Fibroblast of the aortic adventitia (primary cell): ENCODE data around the gene MPC2. TPM values are rescaled to one million over a fixed set of nuclear protein-coding genes. Genes with fewer than 3 reads are reported as not detected.

Experiments used
- DNase-seq: peaks from one replicate; pipeline ENCODE4 v3.0.0-alpha.2; 2010; ENCODE audit warnings: low read depth
- H3K4me3 ChIP-seq: 2 replicates; pipeline ENCODE4 v1.5.1; 2011; ENCODE audit warnings: low read depth, mild to moderate bottlenecking, control low read depth, low read length, moderate library complexity
- total RNA-seq: library from RNA; depleted of rRNA; stranded (reverse); fragments of >200 nt; gene quantifications from 2 replicates; pipeline ENCODE4 v1.2.3, GENCODE V29; 2012; ENCODE audit warnings: low replicate concordance
- TF ChIP-seq, protein P1 (sequence below): IDR thresholded peaks from 2 replicates; pipeline ENCODE4 v1.5.1; 2011; ENCODE audit warnings: mild to moderate bottlenecking, low read length, control low read depth, inconsistent platforms; ENCODE audit not compliant: insufficient read depth

Gene MPC2
- total RNA-seq, 1 donor = 49.3 TPM

DNA sequence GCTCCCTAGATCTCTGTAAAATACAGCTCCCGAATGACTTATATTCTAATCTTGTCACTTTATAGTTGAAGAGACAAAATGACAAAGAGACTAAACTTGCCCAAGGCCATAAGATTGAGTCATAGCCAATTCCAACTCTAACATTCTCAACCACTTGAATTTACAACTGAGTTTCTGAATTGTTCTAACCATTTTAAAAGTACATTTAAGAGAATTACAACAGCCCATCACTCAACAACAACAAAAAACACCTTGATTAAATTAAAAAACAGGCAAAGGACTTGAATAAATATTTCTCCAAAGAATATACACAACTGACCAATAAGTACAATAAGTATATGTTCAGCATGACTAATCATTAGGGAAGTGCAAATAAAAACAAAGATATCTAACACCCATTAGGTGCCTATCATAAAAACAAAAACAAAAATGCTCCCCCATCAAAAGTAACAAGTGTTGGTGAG is 14.2 kb downstream of the MPC2 start:
- DNase-seq = no peak
- TF ChIP-seq, protein P1, sequence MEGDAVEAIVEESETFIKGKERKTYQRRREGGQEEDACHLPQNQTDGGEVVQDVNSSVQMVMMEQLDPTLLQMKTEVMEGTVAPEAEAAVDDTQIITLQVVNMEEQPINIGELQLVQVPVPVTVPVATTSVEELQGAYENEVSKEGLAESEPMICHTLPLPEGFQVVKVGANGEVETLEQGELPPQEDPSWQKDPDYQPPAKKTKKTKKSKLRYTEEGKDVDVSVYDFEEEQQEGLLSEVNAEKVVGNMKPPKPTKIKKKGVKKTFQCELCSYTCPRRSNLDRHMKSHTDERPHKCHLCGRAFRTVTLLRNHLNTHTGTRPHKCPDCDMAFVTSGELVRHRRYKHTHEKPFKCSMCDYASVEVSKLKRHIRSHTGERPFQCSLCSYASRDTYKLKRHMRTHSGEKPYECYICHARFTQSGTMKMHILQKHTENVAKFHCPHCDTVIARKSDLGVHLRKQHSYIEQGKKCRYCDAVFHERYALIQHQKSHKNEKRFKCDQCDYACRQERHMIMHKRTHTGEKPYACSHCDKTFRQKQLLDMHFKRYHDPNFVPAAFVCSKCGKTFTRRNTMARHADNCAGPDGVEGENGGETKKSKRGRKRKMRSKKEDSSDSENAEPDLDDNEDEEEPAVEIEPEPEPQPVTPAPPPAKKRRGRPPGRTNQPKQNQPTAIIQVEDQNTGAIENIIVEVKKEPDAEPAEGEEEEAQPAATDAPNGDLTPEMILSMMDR = no peak
- H3K4me3 ChIP-seq = no peak overlapping the region

DNA sequence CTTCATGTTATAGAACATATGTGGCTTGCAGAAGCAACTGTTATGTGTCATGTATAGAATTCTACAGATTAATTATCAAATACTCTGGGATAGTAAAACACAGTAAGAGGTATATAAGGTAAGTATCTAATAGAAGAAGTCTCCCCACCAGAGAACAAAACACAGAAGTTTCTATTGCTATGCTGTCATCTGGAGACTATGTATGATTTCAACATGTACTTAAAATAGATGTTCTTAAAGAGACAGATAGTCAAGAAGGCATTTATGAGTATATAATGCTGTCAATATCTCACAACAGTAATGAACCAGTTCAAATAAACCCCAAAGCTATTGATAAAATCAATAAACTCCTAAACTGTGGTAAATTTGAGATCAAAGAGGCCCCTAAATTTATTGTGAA is 14.8 kb downstream of the MPC2 start:
- DNase-seq = peak; percentile 56
- no peak overlapping the region for H3K4me3 ChIP-seq
- TF ChIP-seq, protein P1 = no peak

DNA sequence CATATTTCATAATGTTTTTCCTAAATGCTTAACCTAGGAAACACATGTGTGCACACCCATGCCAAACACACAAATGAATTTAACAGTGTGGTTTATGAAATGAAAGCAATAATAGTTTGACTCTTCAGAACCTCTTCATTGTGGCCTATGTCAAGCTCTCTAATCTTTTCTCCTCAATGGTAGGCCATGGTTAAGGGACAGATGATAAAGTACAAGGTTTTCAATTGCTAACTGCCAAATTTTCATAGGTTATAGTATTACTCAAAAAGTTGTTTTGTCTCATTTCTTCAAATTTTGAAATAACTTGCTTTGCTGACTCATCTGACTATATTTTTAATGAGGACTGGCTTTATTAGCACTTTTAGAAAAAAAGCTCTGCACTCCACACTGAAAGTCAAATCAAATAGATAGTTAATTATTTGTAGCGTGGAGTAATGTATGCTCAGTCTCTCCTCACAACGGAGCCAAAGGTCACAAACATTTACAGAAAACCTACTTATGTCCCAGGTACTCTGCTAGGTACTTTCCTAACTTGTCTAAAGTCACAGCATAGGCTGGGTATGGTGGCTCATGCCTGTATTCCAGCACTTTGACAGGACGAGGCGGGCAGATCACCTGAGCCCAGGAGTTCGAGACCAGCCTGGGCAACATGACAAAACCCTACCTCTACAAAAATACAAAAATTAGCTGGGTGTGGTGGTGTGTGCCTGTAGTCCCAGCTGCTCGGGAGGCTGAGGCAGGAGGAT is 19.9 kb downstream of the MPC2 start:
- TF ChIP-seq, protein P1 = no peak
- no peak for DNase-seq
- no peak overlapping the region for H3K4me3 ChIP-seq

DNA sequence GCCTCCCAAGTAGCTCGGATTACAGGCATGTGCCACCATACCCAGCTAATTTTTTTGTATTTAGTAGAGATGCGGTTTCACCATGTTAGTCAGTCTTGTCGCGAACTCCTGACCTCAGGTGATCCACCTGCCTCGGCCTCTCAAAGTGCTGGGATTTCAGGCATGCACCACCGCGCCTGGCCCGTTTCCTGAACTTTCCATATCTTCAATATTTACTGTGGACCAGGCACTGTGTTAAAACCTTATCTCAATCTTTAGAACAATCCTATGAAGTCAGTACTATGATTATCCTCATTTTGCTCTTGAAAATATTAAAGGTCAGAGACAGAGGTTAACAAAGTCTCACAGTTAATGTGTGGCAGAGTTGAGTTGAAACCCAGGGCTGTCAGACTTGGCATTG is 21.3 kb downstream of the MPC2 start:
- no peak overlapping the region for H3K4me3 ChIP-seq
- TF ChIP-seq, protein P1 = no peak
- DNase-seq = no peak

DNA sequence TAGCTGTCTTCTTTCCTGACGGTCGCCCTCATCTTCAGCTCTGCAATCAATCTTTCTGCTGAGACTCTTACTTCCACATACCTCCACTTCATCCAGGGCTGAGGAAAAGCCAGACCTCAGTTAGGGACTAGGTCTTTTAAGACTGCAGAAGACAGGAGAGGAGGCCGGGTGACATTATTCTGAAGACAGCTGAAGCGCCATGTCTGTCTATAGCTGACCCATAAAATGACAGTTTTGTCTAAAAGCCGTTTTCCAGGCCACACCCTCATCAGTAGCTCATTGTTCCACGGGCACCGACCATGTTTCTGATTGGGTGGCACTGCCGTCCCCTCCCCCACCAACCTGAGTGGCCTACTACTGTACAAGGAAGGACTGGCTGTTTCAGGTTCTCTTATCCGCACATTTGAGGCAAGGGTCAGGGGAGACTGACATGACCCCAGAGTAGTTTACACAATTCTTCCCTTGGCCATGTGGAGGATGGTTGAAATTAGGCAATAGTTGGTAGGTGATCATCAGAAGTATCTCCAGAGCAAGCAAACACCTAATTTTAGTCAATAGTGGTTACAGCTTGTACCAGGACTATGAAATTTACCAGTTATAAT is 22.9 kb downstream of the MPC2 start, which contains the start of gene ADCY10:
TSS of gene ADCY10 (minus strand) at position 240 of the 602 bp plus-strand sequence. CDS start 8,994 bp downstream, outside the sequence.
- no peak within 1 kb of the TSS for H3K4me3 ChIP-seq
- TF ChIP-seq, protein P1 = no peak
- no peak for DNase-seq

DNA sequence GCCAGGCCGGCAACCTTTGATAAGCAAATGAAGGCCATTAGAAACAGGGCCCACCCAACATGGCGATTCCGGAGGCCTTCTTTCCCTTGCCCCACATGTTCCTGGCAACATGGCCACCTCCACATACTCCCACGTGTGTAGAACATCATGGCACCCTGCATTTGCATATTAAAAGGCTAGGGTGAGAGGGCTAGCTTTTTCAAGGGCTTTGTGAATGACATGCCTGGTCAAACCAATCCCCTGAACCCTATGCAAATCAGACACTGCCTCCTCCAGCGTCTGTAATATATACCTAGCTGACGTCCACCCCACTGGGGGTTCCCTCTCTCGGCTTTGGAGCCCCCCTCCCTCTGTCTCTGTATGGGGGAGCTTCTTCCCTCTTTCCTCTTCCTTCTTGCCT is 24.6 kb downstream of the MPC2 start:
- DNase-seq = no peak
- TF ChIP-seq, protein P1 = no peak
- no peak overlapping the region for H3K4me3 ChIP-seq
